SK-N-MC (cell line): Measurements from ENCODE around the gene ZSCAN5B.
"Not testable (repeated sequence)": the region's sequence is repeated elsewhere in the genome, so short reads cannot be mapped to it uniquely, and the experiment has no call there.

Experiments used
- DNase-seq: peaks from one replicate; pipeline ENCODE4 v3.0.0-alpha.2; 2011; ENCODE audit warnings: low read depth, low spot score
- H3K27ac ChIP-seq: fragments of 200-600 bp; sonication (generic); 2 replicates; pipeline ENCODE4 v1.5.1; 2016; ENCODE audit warnings: mixed run types
- H3K36me3 ChIP-seq: fragments of 200-600 bp; sonication (generic); 2 replicates; pipeline ENCODE4 v1.6.1; 2017; ENCODE audit warnings: antibody characterized with exemption, low read length, mixed read lengths; ENCODE audit not compliant: insufficient read depth
- H3K4me3 ChIP-seq: fragments of 200-600 bp; sonication (generic); 2 replicates; pipeline ENCODE4 v1.5.1; 2016
- H3K9ac ChIP-seq: fragments of 200-600 bp; sonication (generic); 2 replicates; pipeline ENCODE4 v1.8.0; 2017; ENCODE audit warnings: mixed run types, mixed read lengths; ENCODE audit not compliant: insufficient read length
- H3K9me3 ChIP-seq: fragments of 200-600 bp; sonication (generic); 2 replicates; pipeline ENCODE4 v1.6.1; 2017; ENCODE audit warnings: low read depth, mild to moderate bottlenecking, antibody characterized with exemption, low read length, moderate library complexity, mixed read lengths
- EZH2 ChIP-seq: fragments of 200-600 bp; sonication (generic); IDR thresholded peaks from one replicate; pipeline ENCODE4 v1.6.1; 2017; ENCODE audit warnings: antibody characterized with exemption
- FOXP2 ChIP-seq: optimal IDR thresholded peaks from 2 replicates; pipeline ENCODE3; 2011; ENCODE audit warnings: mild to moderate bottlenecking, moderate library complexity; ENCODE audit not compliant: insufficient read depth; ENCODE audit errors: extremely low read length, control extremely low read depth
- POLR2AphosphoS5 ChIP-seq: IDR thresholded peaks from 2 replicates; pipeline ENCODE4 v1.6.1; 2012; ENCODE audit warnings: mild to moderate bottlenecking, low read depth, low read length, borderline replicate concordance

The ZSCAN5B gene

GRCh38 chr19:56189785-56190184, 7.8 kb downstream of the ZSCAN5B start:
- TF ChIP-seq FOXP2 (no peak), EZH2 (no peak), POLR2AphosphoS5 (no peak)
- Histone ChIP-seq H3K9ac (no peak overlapping the region), H3K27ac (no peak overlapping the region), H3K4me3 (no peak overlapping the region), H3K9me3 (no peaks in the 10 kb centered on the region), H3K36me3 (no peaks in the 10 kb centered on the region)
- no peak for DNase-seq

DNA sequence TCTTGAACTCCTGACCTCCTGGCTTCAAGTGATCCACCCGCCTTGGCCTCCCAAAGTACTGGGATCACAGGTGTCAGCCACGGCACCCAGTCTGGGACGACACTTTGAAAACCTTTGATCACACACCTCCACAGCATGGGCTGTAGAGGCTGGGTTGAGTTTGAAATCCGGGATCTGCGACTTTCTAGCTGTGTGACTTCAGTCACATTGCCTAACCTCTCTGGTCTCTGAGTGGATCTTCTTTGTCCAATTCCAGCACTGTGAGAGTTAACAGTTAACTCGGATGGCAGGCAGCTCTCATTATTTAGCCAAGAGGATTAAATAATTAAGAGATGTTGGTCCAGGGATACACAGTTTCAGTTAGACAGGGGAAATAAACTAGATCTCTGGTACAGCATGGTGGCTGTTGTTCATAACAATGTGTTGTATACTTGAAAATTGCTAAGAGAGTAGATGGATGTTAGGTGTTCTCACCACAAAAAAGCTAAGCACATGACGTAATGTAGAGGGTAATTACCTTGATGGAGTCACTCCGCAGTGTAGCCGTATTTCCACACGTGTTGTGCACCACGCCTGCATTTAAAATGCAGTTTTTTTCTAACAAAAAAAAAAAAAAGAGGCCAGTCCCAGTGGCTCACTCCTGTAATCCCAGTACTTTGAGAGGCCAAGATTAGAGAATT, 19.9 kb downstream of the ZSCAN5B start:
- no peak for DNase-seq
- Histone ChIP-seq H3K9ac (no peak overlapping the region), H3K4me3 (no peak overlapping the region), H3K27ac (no peak overlapping the region), H3K36me3 (no peaks in the 10 kb centered on the region), H3K9me3 (no peaks in the 10 kb centered on the region)
- TF ChIP-seq FOXP2 (no peak), EZH2 (no peak), POLR2AphosphoS5 (no peak)

DNA sequence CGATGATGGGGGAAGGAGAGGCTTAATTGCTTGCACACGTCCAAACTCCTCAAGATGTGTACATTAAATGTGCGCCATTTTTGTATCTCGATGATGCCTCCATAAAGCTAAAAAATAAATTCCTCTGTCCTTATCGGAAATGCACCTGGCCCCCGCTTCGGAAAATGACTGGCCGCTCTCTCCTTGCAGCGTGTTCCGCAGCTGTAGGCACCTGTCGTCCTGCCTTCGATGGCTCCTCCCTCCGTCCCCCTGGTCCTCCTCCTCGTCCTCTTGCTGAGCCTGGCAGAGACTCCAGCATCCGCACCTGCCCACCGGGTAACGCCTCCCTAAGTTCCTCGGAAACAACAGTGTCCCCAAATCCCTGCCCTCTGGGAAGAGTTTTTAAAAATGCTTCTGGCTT, 20.7 kb downstream of the ZSCAN5B start:
- TF ChIP-seq EZH2 (no peak), FOXP2 (no peak), POLR2AphosphoS5 (no peak)
- Histone ChIP-seq H3K4me3 (no peak overlapping the region), H3K36me3 (no peaks in the 10 kb centered on the region), H3K9me3 (no peaks in the 10 kb centered on the region), H3K27ac (no peak overlapping the region), H3K9ac (no peak overlapping the region)
- DNase-seq: no peak

GRCh38 chr19:56176310-56176709, 21.3 kb downstream of the ZSCAN5B start:
- not testable (repeated sequence) for H3K9me3 ChIP-seq, H3K4me3 ChIP-seq, H3K36me3 ChIP-seq, DNase-seq, H3K27ac ChIP-seq, H3K9ac ChIP-seq

DNA sequence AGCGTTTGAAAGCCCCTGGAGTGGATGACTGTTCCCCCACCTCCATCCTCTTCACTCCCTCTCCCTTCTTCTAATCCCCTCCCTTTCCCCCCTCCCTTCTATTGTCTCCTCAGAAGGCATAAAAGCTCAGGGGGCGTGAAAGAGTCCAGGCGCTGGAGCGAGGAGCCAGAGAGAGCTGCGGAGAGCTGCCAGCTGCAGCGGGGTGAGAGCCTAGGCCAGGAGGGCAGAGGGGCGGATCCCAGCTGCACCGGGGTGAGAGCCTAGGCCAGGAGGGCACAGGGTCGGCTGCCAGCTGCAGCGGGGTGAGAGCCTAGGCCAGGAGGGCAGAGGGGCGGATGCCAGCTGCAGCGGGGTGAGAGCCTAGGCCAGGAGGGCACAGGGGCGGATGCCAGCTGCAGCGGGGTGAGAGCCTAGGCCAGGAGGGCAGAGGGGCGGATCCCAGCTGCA, 21.7 kb downstream of the ZSCAN5B start, which contains the start of gene GALP:
Gene GALP, plus strand, starts transcription at position 148 of the 447 bp plus-strand sequence. CDS start 1,101 bp downstream, outside the sequence.
- not testable (repeated sequence) for DNase-seq, H3K9me3 ChIP-seq, H3K36me3 ChIP-seq, H3K4me3 ChIP-seq, H3K9ac ChIP-seq, H3K27ac ChIP-seq

DNA sequence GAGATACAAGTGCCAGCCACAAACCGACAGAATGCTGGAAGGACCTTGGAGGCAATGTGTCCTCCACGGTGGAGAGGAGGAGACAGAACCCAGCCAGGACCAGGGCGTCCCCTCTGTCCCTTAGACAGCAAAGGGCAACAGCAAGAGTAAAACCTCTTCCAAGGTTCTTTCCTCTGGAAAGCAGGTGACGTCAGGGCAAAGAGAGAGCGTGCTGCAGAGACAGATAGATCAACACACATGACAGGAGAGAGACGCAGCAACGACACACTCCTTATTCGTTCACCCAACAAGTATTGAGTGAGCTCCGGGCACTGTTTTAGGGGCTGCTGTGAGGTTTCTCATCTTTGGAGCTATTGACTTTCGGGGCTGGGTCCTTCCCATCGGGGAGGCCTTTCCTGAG, 23.0 kb downstream of the ZSCAN5B start:
- no peak for TF ChIP-seq FOXP2
- no peak for TF ChIP-seq POLR2AphosphoS5
- TF ChIP-seq EZH2: no peak
- no peak overlapping the region for H3K27ac ChIP-seq
- no peaks in the 10 kb centered on the region for H3K36me3 ChIP-seq
- no peak for DNase-seq
- H3K4me3 ChIP-seq: no peak overlapping the region
- H3K9ac ChIP-seq: no peak overlapping the region
- H3K9me3 ChIP-seq: no peaks in the 10 kb centered on the region

- no peak overlapping the region for H3K4me3 ChIP-seq
- H3K9me3 ChIP-seq: no peaks in the 10 kb centered on the region
- DNase-seq: no peak
- no peaks in the 10 kb centered on the region for H3K36me3 ChIP-seq
- no peak for TF ChIP-seq FOXP2
- no peak overlapping the region for H3K27ac ChIP-seq
- no peak overlapping the region for H3K9ac ChIP-seq
Observed at GRCh38 chr19:56174086-56174485, 23.5 kb downstream of the ZSCAN5B start.

DNA sequence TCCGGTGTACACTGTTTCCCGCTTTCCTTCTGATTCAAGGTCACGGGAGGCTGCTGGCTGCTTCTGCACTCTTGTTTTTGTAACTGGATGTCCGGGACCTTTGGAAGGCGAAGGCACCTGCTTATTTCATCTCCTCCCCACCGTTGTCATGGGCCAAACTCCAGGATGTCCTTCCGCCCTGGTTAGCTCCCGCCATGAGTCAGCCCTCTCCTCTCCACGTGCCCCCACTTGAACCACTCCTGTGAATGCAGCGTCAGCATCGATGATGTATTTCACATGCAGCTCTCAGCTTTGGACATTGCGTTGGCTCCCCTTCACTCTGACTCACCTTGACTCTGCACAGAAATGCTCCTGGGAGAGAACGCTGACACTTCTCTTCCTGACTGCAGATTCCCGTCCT, 27.3 kb downstream of the ZSCAN5B start:
- Histone ChIP-seq H3K9ac (no peak overlapping the region), H3K9me3 (no peaks in the 10 kb centered on the region), H3K4me3 (no peak overlapping the region), H3K36me3 (no peaks in the 10 kb centered on the region), H3K27ac (no peak overlapping the region)
- TF ChIP-seq POLR2AphosphoS5 (no peak), EZH2 (no peak), FOXP2 (no peak)
- no peak for DNase-seq

- DNase-seq: no peak
- Histone ChIP-seq H3K9ac (no peak overlapping the region), H3K4me3 (no peak overlapping the region), H3K9me3 (no peaks in the 10 kb centered on the region), H3K27ac (no peak overlapping the region), H3K36me3 (no peaks in the 10 kb centered on the region)
- TF ChIP-seq POLR2AphosphoS5 (no peak), FOXP2 (no peak), EZH2 (no peak)
Observed at GRCh38 chr19:56167064-56167578, 30.5 kb downstream of the ZSCAN5B start.

DNA sequence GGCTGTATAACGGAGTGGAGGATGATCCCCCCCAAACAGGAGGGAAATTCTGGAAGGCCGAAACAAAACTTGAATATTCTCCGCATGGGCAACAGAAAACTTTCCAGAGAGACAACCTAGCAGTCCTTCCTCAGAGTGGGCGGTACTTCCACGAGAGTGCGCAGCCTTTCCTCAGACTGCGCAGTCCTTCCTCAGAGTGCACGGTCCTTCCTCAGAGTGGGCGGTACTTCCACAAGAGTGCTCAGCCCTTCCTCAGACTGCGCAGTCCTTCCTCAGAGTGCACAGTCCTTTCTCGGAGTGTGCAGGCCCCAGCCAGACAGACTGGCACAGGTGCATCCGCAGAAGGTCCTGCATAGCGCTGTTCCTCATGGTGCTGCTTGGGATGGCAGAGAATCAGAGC, 34.5 kb downstream of the ZSCAN5B start:
- H3K9ac ChIP-seq: no peak overlapping the region
- no peaks in the 10 kb centered on the region for H3K9me3 ChIP-seq
- H3K4me3 ChIP-seq: no peak overlapping the region
- H3K36me3 ChIP-seq: peaks cover 7% of the 10 kb centered on the region; the same call in 1 of the 2 replicates
- H3K27ac ChIP-seq: no peak overlapping the region
- DNase-seq: no peak
- no peak for TF ChIP-seq EZH2
- TF ChIP-seq POLR2AphosphoS5: no peak
- no peak for TF ChIP-seq FOXP2
